SJSA1 (cell line): Measurements from ENCODE around the gene PAPOLA. TPM values are rescaled to one million over a fixed set of nuclear protein-coding genes. Genes with fewer than 3 reads are reported as not detected.

Experiments used
- DNase-seq, 2 experiments: peaks; one replicate each; pipeline ENCODE4 v3.0.0-alpha.2; 2015 to 2020; ENCODE audit warnings: low spot score in 2 of 2, low read depth in 1 of 2
- H3K27ac ChIP-seq: fragments of 250-450 bp; sonication (Bioruptor Pico); 2 replicates; pipeline ENCODE4 v1.5.1; 2020; ENCODE audit warnings: mild to moderate bottlenecking, moderate library complexity
- H3K27me3 ChIP-seq: fragments of 250-450 bp; sonication (Bioruptor Pico); replicated peaks from 2 replicates; pipeline ENCODE4 v1.5.1; 2020; ENCODE audit warnings: mild to moderate bottlenecking, moderate library complexity
- H3K36me3 ChIP-seq: fragments of 250-450 bp; sonication (Bioruptor Pico); 2 replicates; pipeline ENCODE4 v1.5.1; 2020; ENCODE audit warnings: mild to moderate bottlenecking
- H3K4me1 ChIP-seq: fragments of 250-450 bp; sonication (Bioruptor Pico); replicated peaks from 2 replicates; pipeline ENCODE4 v1.6.1; 2021; ENCODE audit warnings: mild to moderate bottlenecking
- H3K4me3 ChIP-seq: fragments of 250-450 bp; sonication (Bioruptor Pico); 2 replicates; pipeline ENCODE4 v1.5.1; 2020; ENCODE audit warnings: mild to moderate bottlenecking
- H3K9me3 ChIP-seq: fragments of 250-450 bp; sonication (Bioruptor Pico); replicated peaks from 2 replicates; pipeline ENCODE4 v1.5.1; 2020; ENCODE audit warnings: mild to moderate bottlenecking
- total RNA-seq: library from RNA; depleted of rRNA; stranded (reverse); fragments of >200 nt; shearing (Covaris generic); gene quantifications from 2 replicates; pipeline ENCODE4 v1.2.3, GENCODE V29; 2014

The PAPOLA gene
- total RNA-seq, 1 experiment from 2014 or later, result 86.2 TPM

DNA sequence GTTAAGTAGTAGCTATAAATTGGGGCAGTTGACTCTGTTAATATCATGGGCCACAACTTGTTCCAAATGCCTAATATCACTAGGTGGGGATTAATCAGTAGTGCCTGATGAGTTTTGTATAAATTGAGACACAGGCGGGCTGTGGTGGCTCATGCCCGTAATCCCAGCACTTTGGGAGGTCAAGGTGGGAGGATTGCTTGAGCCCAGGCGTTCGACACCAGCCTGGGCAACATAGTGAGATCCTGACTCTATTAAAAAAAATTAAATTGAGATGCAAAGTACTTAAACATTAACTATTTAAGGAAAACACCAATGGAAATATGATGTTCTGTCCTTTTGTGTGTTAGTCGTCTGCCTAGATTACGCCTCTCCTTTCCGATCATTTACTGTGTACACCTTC is 9.0 kb downstream of the PAPOLA start:
- Histone ChIP-seq H3K27ac (no peak overlapping the region), H3K4me1 (0 out of 2 replicates have a peak, but pooled peaks cover 3% of the 10 kb centered on the region), H3K4me3 (no peak overlapping the region), H3K9me3 (no peaks in the 10 kb centered on the region), H3K27me3 (no peaks in the 10 kb centered on the region), H3K36me3 (0 out of 2 replicates have a peak, but pooled peaks cover 3% of the 10 kb centered on the region)
- no peak for DNase-seq

- Histone ChIP-seq H3K27ac (no peak overlapping the region), H3K36me3 (no peaks in the 10 kb centered on the region), H3K4me3 (no peak overlapping the region), H3K27me3 (no peaks in the 10 kb centered on the region), H3K4me1 (0 out of 2 replicates have a peak, but pooled peaks cover 3% of the 10 kb centered on the region), H3K9me3 (no peaks in the 10 kb centered on the region)
- no peak for DNase-seq
These were observed 9.5 kb downstream of the PAPOLA start for GRCh38 chr14:96511667-96512066.

DNA sequence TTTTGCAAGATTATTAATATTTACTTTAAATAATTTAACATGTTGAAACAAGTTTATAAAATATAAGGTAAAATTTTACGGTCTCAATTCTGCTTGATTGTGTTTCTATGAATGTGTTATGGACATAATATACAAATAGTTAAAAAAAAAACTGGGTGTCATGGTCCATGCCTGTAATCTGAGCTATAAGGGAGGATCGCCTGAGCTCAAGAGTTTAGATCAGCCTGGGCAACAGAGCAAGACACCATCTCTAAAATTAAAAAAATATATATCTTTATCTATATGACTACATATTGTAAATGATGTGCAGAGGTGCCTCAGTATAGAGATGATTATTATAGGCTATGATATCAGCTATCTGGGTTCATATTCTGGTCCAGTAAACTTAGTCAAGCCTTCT is 9.9 kb downstream of the PAPOLA start:
- Histone ChIP-seq H3K4me1 (0 out of 2 replicates have a peak, but pooled peaks cover 3% of the 10 kb centered on the region), H3K27me3 (no peaks in the 10 kb centered on the region), H3K36me3 (no peaks in the 10 kb centered on the region), H3K9me3 (no peaks in the 10 kb centered on the region), H3K4me3 (no peak overlapping the region), H3K27ac (no peak overlapping the region)
- DNase-seq, result no peak

- no peak for DNase-seq
- Histone ChIP-seq H3K27ac (no peak overlapping the region), H3K36me3 (no peaks in the 10 kb centered on the region), H3K9me3 (no peaks in the 10 kb centered on the region), H3K27me3 (no peaks in the 10 kb centered on the region), H3K4me3 (no peak overlapping the region), H3K4me1 (0 out of 2 replicates have a peak, but pooled peaks cover 3% of the 10 kb centered on the region)
These were observed 10.6 kb downstream of the PAPOLA start for GRCh38 chr14:96512602-96513397.

DNA sequence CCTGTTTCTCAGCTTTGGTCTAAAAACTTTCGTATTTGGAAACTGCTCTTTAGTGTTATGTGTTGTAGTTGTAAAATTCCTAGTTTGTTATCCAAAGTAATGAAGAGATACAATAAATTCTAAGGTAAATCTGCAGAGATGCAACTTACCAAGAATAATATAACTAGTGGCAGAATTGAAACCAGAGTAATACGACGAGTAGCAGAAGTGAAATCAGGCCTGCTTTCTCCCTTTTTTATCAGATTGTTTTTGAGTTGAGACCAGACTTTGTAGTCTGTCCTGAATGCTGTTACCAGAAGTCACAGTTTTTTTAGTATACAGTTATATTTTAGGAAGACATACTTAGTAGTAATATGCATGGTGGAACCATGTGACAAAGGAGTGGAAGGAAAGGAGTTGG is 12.5 kb downstream of the PAPOLA start:
- H3K9me3 ChIP-seq, result no peaks in the 10 kb centered on the region
- H3K36me3 ChIP-seq, result no peaks in the 10 kb centered on the region; the same call in 1 of the 2 replicates
- H3K27ac ChIP-seq, result no peak overlapping the region
- DNase-seq, result no peak
- H3K4me1 ChIP-seq, result no peaks in the 10 kb centered on the region
- no peaks in the 10 kb centered on the region for H3K27me3 ChIP-seq
- no peak overlapping the region for H3K4me3 ChIP-seq

DNA sequence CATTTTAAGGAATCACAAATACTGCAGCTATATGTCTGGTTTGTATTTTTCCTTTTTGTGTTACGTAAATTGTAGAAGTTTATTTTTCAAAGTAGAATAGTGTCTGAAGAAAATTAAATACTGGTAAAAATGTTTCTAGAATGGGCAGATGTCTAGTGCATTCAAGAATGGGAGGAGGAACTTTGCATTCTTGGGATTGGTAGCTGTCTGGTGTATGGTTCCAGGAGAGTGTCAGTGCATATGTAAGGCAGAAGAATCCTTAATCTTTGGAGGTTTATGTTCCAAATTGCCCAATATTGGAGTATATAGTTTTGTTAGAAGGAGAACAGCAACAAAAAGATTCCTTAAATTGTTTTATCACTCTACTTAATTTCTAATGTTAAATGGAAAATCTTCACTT is 13.5 kb downstream of the PAPOLA start:
- no peaks in the 10 kb centered on the region for H3K9me3 ChIP-seq
- H3K27ac ChIP-seq, result no peak overlapping the region
- H3K4me1 ChIP-seq, result no peaks in the 10 kb centered on the region
- H3K27me3 ChIP-seq, result no peaks in the 10 kb centered on the region
- H3K4me3 ChIP-seq, result no peak overlapping the region
- H3K36me3 ChIP-seq, result peaks cover 1% of the 10 kb centered on the region
- no peak for DNase-seq

DNA sequence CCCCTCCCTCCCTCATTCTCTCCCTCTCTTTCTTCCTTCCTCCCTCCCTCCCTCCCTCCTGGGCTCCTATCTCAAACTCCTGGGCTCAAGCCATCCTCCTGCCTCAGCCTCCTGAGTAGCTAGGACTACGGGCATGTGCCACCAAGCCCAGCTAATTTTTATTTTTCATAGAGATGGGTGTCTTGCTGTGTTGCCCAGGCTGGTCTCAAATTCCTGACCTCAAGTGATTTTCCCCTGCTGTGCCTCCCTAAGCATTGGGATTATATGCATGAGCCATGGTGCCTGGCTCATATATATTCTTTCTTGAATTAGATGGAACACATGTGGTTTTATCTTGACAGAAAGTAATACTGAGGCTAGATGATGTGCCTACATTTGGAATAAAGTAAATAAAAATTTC is 14.2 kb downstream of the PAPOLA start:
- H3K9me3 ChIP-seq, result no peaks in the 10 kb centered on the region
- DNase-seq, result no peak
- H3K4me3 ChIP-seq, result no peak overlapping the region
- H3K27ac ChIP-seq, result no peak overlapping the region
- no peaks in the 10 kb centered on the region for H3K27me3 ChIP-seq
- peaks cover 5% of the 10 kb centered on the region for H3K36me3 ChIP-seq
- H3K4me1 ChIP-seq, result no peaks in the 10 kb centered on the region

DNA sequence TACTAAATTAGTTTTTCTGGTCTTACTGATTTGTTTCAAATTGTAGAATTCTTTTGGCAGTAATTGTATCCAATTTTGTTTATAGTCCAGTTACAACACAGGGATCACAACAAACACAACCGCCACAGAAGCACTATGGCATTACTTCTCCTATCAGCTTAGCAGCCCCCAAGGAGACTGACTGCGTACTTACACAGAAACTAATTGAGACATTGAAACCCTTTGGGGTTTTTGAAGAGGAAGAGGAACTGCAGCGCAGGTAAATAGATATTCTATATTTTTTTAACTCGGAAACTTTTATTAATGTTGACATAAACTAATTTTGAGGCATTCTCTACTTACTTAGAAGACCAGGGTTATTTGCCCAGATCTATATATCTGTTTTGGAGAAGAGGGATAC is 17.8 kb downstream of the PAPOLA start:
- H3K9me3 ChIP-seq, result no peaks in the 10 kb centered on the region
- no peak for DNase-seq
- no peak overlapping the region for H3K4me3 ChIP-seq
- no peaks in the 10 kb centered on the region for H3K4me1 ChIP-seq
- no peaks in the 10 kb centered on the region for H3K27me3 ChIP-seq
- peaks cover 18% of the 10 kb centered on the region for H3K36me3 ChIP-seq
- no peak overlapping the region for H3K27ac ChIP-seq

DNA sequence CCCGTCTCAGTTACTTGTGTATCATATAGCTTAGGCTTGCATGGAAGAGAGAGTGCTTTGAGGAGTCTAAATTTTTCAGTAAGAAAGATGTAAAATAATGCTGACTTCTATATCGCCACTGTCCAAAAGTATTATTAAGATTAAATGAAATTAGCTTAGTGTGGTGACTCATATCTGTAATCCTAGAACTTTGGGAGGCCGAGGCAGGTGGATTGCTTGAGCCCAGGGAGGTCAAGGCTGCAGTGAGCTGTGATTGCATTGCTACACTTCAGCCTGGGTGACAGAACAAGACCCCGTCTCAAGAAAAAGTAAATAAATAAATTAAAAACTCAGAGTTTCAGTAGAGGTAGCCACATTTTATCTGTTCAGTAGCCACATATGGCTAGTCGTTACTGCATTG is 23.3 kb downstream of the PAPOLA start:
- H3K4me3 ChIP-seq, result no peak overlapping the region
- H3K36me3 ChIP-seq, result peaks cover 60% of the 10 kb centered on the region
- DNase-seq, result no peak
- no peak overlapping the region for H3K27ac ChIP-seq
- H3K4me1 ChIP-seq, result no peaks in the 10 kb centered on the region
- no peaks in the 10 kb centered on the region for H3K27me3 ChIP-seq
- no peaks in the 10 kb centered on the region for H3K9me3 ChIP-seq

DNA sequence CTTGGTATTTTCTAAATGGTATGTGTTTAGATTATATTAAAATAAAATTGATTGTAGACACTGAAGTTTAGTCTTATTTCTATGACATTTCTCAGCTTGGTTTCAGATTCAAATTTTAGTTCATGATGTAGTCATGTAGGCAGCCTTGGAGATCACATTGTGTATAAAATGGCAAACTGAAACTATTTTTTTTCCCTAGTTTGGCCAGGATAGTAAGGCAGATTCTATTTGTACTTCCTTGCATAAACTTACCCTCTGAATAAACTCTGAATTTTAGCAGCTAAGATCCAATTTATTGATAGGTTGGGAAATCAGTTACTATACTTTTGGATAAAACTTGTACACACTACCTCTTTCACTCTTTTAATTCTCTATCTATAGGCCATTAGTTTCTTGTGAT is 30.4 kb downstream of the PAPOLA start:
- no peak overlapping the region for H3K27ac ChIP-seq
- H3K4me3 ChIP-seq, result no peak overlapping the region
- H3K36me3 ChIP-seq, result peaks cover 69% of the 10 kb centered on the region
- no peaks in the 10 kb centered on the region for H3K9me3 ChIP-seq
- H3K27me3 ChIP-seq, result no peaks in the 10 kb centered on the region
- DNase-seq, result no peak
- H3K4me1 ChIP-seq, result no peaks in the 10 kb centered on the region

DNA sequence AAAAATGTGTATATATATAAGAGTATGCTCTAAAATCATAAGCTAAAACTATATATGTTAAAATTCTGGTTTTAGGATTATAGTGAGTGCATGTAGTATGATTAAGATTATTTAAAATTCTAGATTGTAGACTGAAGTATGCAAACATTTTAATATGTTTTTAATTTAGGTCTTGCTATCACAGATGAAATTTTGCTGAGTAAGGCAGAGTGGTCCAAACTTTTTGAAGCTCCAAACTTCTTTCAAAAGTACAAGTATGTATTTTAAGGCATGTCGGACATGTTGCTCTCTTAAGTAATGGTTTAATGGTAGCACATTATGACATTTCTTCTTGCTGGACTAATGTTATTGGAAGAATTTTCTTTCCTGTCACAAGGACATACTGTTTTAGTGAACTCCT is 34.6 kb downstream of the PAPOLA start:
- Histone ChIP-seq H3K4me1 (no peaks in the 10 kb centered on the region), H3K27me3 (no peaks in the 10 kb centered on the region), H3K27ac (no peak overlapping the region), H3K36me3 (peaks cover 42% of the 10 kb centered on the region), H3K9me3 (no peaks in the 10 kb centered on the region), H3K4me3 (no peak overlapping the region)
- DNase-seq, result no peak

DNA sequence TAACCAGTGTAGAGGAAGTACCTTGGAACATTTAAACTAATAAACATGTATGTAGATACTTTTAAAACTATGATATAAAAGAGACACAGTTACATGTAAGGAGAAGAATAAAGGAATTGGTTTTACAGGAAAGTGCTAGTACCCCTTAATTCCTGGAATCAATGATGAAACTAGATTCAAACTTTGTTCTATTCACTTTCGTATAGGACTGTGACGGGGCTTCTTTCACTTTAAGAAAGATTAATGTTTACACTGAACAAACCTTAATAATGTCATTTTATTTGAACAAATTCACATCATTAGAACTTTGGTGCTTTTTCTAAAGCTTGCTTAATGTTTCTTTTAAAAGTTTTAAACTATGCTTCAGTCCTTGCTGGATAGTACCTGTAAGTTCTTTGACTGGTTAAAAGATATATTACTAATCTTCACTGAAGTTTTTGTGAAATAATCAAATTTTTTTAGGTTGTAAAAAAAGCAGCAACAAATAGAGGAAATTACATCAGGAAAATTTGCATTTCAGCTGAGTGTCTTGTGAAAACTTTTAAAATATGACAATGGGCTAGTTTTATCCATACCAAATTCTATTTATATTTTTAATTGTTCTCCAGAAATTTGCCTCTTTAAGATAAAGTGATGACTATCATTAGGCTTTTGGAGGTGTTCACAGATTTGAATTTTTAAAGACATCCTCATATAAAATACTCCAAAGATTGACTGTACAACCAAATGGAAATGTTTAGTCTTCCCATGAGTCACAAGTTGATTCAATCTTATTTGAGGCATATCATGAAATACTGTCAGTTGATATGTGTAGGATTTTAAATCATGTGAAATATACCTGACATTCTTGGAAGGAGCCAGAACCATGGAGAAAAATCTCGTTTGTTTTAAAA is 36.2 kb downstream of the PAPOLA start:
- Histone ChIP-seq H3K27ac (no peak overlapping the region), H3K4me3 (no peak overlapping the region), H3K36me3 (peaks cover 29% of the 10 kb centered on the region), H3K4me1 (no peaks in the 10 kb centered on the region), H3K9me3 (no peaks in the 10 kb centered on the region), H3K27me3 (no peaks in the 10 kb centered on the region)
- no peak for DNase-seq

- no peak overlapping the region for H3K27ac ChIP-seq
- peaks cover 28% of the 10 kb centered on the region for H3K36me3 ChIP-seq
- DNase-seq, result no peak
- H3K4me1 ChIP-seq, result no peaks in the 10 kb centered on the region
- H3K9me3 ChIP-seq, result no peaks in the 10 kb centered on the region
- H3K27me3 ChIP-seq, result no peaks in the 10 kb centered on the region
- no peak overlapping the region for H3K4me3 ChIP-seq
These were observed 36.8 kb downstream of the PAPOLA start for GRCh38 chr14:96538990-96539317.

DNA sequence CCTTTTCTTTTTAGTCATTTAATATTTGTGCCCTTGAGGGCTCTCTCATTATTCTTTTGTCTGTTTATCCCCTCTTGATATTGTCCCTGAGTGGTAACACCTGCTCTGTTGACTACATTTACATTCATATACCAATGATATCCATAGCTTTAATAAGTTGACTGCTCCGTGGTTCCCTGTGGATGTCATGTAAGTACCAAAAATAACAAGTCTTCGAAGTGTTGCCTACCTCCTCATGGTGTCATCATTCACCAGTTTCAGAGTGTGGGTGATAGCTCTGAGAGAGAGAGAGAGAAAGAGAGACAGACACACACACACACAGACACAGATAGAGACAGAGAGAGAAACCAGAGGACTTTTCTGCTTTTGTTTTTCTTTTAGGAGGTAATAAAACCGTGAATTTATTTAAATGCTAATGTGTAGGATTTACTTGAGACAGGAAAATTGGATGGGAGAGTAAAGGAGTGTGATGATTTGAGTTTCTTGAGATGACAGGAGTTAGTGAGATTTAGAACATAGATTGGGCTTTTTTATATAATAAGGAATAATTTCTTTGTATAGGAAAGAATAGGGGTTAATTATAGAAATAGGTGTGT is 52.2 kb downstream of the PAPOLA start:
- Histone ChIP-seq H3K4me1 (no peaks in the 10 kb centered on the region), H3K36me3 (peaks cover 52% of the 10 kb centered on the region), H3K4me3 (no peak overlapping the region), H3K27ac (no peak overlapping the region), H3K9me3 (no peaks in the 10 kb centered on the region), H3K27me3 (no peaks in the 10 kb centered on the region)
- DNase-seq, result no peak
